A549 (cell line): ENCODE results near the gene RPS27A. TPM values are rescaled to one million over a fixed set of nuclear protein-coding genes. Genes with fewer than 3 reads are reported as not detected.

Experiments
- ATAC-seq, 2 experiments: fragments of 200-7000 bp in 1 of 2; fragments of >200 bp in 1 of 2; cut with Nextera tagmentation in 1 of 2; cut with Tn5 transposase in 1 of 2; 3 replicates each; pipeline versions ENCODE4 v1.8.0 to v1.9.1; 2018 to 2020; ENCODE audit warnings: mild to moderate bottlenecking in 1 of 2, moderate library complexity in 1 of 2
- CTCF ChIA-PET: fragments of 300-600 bp; sonication (Branson Sonifier 250); formaldehyde crosslinking; extraction: SDS; loops from one replicate; lab custom pipeline; 2021; ENCODE audit warnings: antibody characterized with exemption, inconsistent platforms; lab: Yijun Ruan, JAX
- POLR2A ChIA-PET: fragments of 350-600 bp; formaldehyde crosslinking; extraction: SDS; loops from one replicate; lab custom pipeline; 2021; ENCODE audit warnings: antibody characterized with exemption, inconsistent platforms; lab: Yijun Ruan, JAX
- DNase-seq, 2 experiments: peaks; one replicate each; pipeline versions ENCODE4 v3.0.0 to v3.0.0-alpha.2; 2011 to 2016; ENCODE audit warnings: low read depth in 1 of 2, low spot score in 1 of 2
- FAIRE-seq: peaks from 2 replicates; lab custom pipeline; 2011; peaks lifted over from hg19 to GRCh38; lab: Jason Lieb, UNC
- H3K27ac ChIP-seq, 2 experiments: fragments of >200 bp; sonication (Bioruptor Twin); formaldehyde crosslinking; 3 replicates each; pipeline ENCODE4 v1.5.1; 2016 to 2017
- H3K4me1 ChIP-seq: fragments of >200 bp; sonication (Bioruptor Twin); formaldehyde crosslinking; 3 replicates; pipeline ENCODE4 v1.6.1; 2016
- H3K4me2 ChIP-seq: fragments of >200 bp; sonication (Bioruptor Twin); formaldehyde crosslinking; 3 replicates; pipeline ENCODE4 v1.6.1; 2016
- H3K4me3 ChIP-seq: fragments of >200 bp; sonication (Bioruptor Twin); formaldehyde crosslinking; 3 replicates; pipeline ENCODE4 v1.5.1; 2016
- H3K9me3 ChIP-seq: fragments of >200 bp; sonication (Bioruptor Twin); formaldehyde crosslinking; 3 replicates; pipeline ENCODE4 v1.6.1; 2016
- CHD2 ChIP-seq: fragments of 150-350 bp; IDR thresholded peaks from 2 replicates; pipeline ENCODE4 v1.6.1; 2014; ENCODE audit warnings: low read length; ENCODE audit not compliant: partially characterized antibody
- FOSB ChIP-seq: fragments of 250-450 bp; sonication (Bioruptor Pico); IDR thresholded peaks from 2 replicates; pipeline ENCODE4 v1.5.0; 2020; ENCODE audit warnings: mild to moderate bottlenecking, moderate library complexity
- FOSL2 ChIP-seq, 2 experiments: fragments of 450-650 bp in 1 of 2; fragments of >200 bp in 1 of 2; sonication (Bioruptor Twin) in 1 of 2; formaldehyde crosslinking; IDR thresholded peaks; 2 replicates each; pipeline versions ENCODE4 v1.5.0 to v1.6.1; 2016 to 2020; ENCODE audit warnings: mild to moderate bottlenecking in 1 of 2, moderate library complexity in 1 of 2
- GATA3 ChIP-seq: IDR thresholded peaks from 2 replicates; pipeline ENCODE4 v1.6.1; 2012; ENCODE audit warnings: borderline replicate concordance
- HDAC2 ChIP-seq: fragments of 200-600 bp; sonication (generic); IDR thresholded peaks from 2 replicates; pipeline ENCODE4 v1.6.1; 2016
- HOXA7 ChIP-seq: fragments of 250-450 bp; sonication (Bioruptor Pico); IDR thresholded peaks from 2 replicates; pipeline ENCODE4 v1.5.0; 2020; ENCODE audit warnings: mild to moderate bottlenecking, moderate library complexity
- KDM5A ChIP-seq: fragments of 200-600 bp; sonication (generic); IDR thresholded peaks from 2 replicates; pipeline ENCODE4 v1.6.1; 2016; ENCODE audit warnings: antibody characterized with exemption, mild to moderate bottlenecking
- MYC ChIP-seq: IDR thresholded peaks from 2 replicates; pipeline ENCODE4 v1.6.1; 2012; ENCODE audit warnings: mild to moderate bottlenecking, inconsistent platforms, low read length, improper control_type of control experiment, borderline replicate concordance
- NFE2L2 ChIP-seq: fragments of 150-350 bp; conservative IDR thresholded peaks from 2 replicates; pipeline ENCODE4 v1.6.1; 2014; ENCODE audit warnings: low read length
- PBX3 ChIP-seq: IDR thresholded peaks from 2 replicates; pipeline ENCODE4 v1.6.1; 2012
- PHF8 ChIP-seq: fragments of 200-600 bp; sonication (generic); IDR thresholded peaks from 2 replicates; pipeline ENCODE4 v1.6.1; 2016; ENCODE audit warnings: low read depth, mild to moderate bottlenecking, antibody characterized with exemption, moderate library complexity, borderline replicate concordance
- POLR2AphosphoS2 ChIP-seq: conservative IDR thresholded peaks from 2 replicates; pipeline ENCODE4 v1.6.1; 2012; ENCODE audit warnings: low read length, improper control_type of control experiment, inconsistent platforms
- RAD21 ChIP-seq, 2 experiments: fragments of >200 bp in 1 of 2; sonication (Bioruptor Twin) in 1 of 2; formaldehyde crosslinking in 1 of 2; IDR thresholded peaks in 1 of 2; conservative IDR thresholded peaks in 1 of 2; 2 replicates in 1 of 2; 3 replicates in 1 of 2; pipeline ENCODE4 v1.6.1; 2012 to 2018; ENCODE audit warnings: inconsistent platforms in 1 of 2
- RARB ChIP-seq: fragments of 250-450 bp; sonication (Bioruptor Pico); IDR thresholded peaks from 2 replicates; pipeline ENCODE4 v1.8.0; 2021; ENCODE audit warnings: mild to moderate bottlenecking, moderate library complexity
- RCOR1 ChIP-seq: fragments of 150-350 bp; IDR thresholded peaks from 2 replicates; pipeline ENCODE4 v1.6.1; 2014; ENCODE audit warnings: antibody characterized with exemption, low read length, low read depth
- SREBF2 ChIP-seq: fragments of 450-650 bp; IDR thresholded peaks from 2 replicates; pipeline ENCODE4 v1.6.1; 2014; ENCODE audit warnings: mild to moderate bottlenecking, moderate library complexity
- TFCP2L1 ChIP-seq: fragments of 250-450 bp; sonication (Bioruptor Pico); IDR thresholded peaks from 2 replicates; pipeline ENCODE4 v1.5.0; 2021; ENCODE audit warnings: mild to moderate bottlenecking
- TP53 ChIP-seq: fragments of 250-450 bp; sonication (Bioruptor Pico); IDR thresholded peaks from 2 replicates; pipeline ENCODE4 v1.5.0; 2021; ENCODE audit warnings: mild to moderate bottlenecking, moderate library complexity
- USF2 ChIP-seq: fragments of 450-650 bp; IDR thresholded peaks from 2 replicates; pipeline ENCODE4 v1.6.1; 2014; ENCODE audit warnings: antibody characterized with exemption
- WGBS: methylation state at CpG from one replicate; pipeline ENCODE4 v1.1.6; 2017; ENCODE audit errors: missing lambda C conversion rate; 5-methylcytosine and 5-hydroxymethylcytosine counted together
- polyA plus RNA-seq, 4 experiments: library from polyadenylated mRNA; depleted of rRNA in 3 of 4; stranded (reverse); fragments of >200 nt; fragmentation: RNase III in 1 of 4; extraction: RNeasy Plus Mini Kit Qiagen cat#74134 plus additional on column Dnase treatment in 1 of 4; gene quantifications; 2 replicates in 3 of 4; 3 replicates in 1 of 4; pipeline ENCODE4 v1.2.3, GENCODE V29; 2011 to 2017
- TF ChIP-seq, protein P1 (sequence below): fragments of 150-350 bp; IDR thresholded peaks from 2 replicates; pipeline ENCODE4 v1.6.1; 2014; ENCODE audit warnings: low read depth, mild to moderate bottlenecking, low read length
- TF ChIP-seq, protein P2 (sequence below): fragments of >200 bp; sonication (Bioruptor Twin); formaldehyde crosslinking; IDR thresholded peaks from 2 replicates; pipeline ENCODE4 v1.6.1; 2016
- TF ChIP-seq, protein P3 (sequence below): fragments of 250-450 bp; sonication (Bioruptor Pico); IDR thresholded peaks from 2 replicates; pipeline ENCODE4 v1.5.0; 2021; ENCODE audit warnings: mild to moderate bottlenecking, moderate library complexity, borderline replicate concordance

Gene RPS27A
- polyA plus RNA-seq, 2 of the 4 experiments (the other 2 are of a cell fraction), result 2,882 to 3,746 TPM

DNA sequence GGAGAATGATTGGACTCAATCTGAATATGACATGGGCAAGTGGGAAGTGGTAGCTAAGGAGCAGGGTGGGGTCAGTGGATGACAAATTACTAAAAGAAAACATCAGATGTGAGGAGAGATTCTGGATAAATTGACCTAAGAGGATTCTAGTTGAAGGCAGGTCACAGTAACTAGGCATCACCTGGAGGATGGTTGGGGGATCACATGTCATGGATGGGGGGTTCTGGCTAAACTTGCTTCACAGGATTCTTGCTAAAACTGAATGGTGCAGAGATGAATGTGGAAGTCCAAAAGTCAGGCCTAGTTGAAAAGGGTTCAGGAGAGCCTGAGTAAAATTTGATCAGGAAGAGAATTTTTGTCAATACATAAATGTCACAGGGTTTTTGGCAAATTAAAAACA, 18.7 kb upstream of the RPS27A start:
- no peak overlapping the region for H3K27ac ChIP-seq
- ATAC-seq, result no peak
- CTCF ChIA-PET, result interaction anchor here (1.1 kb wide), 1 partner anchor 46 kb away, joined by 3 read pairs; no protein-coding TSS in a partner anchor
- no peak for FAIRE-seq
- DNase-seq, result no peak
- TF ChIP-seq HOXA7 (CRISPR knock-in tag) (no peak), RAD21 (conservative IDR thresholded peaks at IDR 0.05 in 1 of 2, IDR thresholded peaks at IDR 0.05 in 1 of 2) (no peak), SREBF2 (no peak), FOSL2 (IDR thresholded peaks at IDR 0.05) (no peak), FOSL2 (CRISPR knock-in tag; IDR thresholded peaks at IDR 0.05) (no peak), MYC (no peak), TP53 (CRISPR knock-in tag) (no peak), TFCP2L1 (CRISPR knock-in tag) (no peak), GATA3 (no peak), FOSB (CRISPR knock-in tag) (no peak), RCOR1 (no peak), CHD2 (no peak), HDAC2 (no peak), PBX3 (no peak), USF2 (no peak), PHF8 (no peak), RARB (CRISPR knock-in tag) (no peak), KDM5A (no peak)
- TF ChIP-seq, protein P1, sequence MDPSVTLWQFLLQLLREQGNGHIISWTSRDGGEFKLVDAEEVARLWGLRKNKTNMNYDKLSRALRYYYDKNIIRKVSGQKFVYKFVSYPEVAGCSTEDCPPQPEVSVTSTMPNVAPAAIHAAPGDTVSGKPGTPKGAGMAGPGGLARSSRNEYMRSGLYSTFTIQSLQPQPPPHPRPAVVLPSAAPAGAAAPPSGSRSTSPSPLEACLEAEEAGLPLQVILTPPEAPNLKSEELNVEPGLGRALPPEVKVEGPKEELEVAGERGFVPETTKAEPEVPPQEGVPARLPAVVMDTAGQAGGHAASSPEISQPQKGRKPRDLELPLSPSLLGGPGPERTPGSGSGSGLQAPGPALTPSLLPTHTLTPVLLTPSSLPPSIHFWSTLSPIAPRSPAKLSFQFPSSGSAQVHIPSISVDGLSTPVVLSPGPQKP, result no peak
- TF ChIP-seq, protein P2, sequence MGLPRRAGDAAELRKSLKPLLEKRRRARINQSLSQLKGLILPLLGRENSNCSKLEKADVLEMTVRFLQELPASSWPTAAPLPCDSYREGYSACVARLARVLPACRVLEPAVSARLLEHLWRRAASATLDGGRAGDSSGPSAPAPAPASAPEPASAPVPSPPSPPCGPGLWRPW, result no peak
- TF ChIP-seq, protein P3, sequence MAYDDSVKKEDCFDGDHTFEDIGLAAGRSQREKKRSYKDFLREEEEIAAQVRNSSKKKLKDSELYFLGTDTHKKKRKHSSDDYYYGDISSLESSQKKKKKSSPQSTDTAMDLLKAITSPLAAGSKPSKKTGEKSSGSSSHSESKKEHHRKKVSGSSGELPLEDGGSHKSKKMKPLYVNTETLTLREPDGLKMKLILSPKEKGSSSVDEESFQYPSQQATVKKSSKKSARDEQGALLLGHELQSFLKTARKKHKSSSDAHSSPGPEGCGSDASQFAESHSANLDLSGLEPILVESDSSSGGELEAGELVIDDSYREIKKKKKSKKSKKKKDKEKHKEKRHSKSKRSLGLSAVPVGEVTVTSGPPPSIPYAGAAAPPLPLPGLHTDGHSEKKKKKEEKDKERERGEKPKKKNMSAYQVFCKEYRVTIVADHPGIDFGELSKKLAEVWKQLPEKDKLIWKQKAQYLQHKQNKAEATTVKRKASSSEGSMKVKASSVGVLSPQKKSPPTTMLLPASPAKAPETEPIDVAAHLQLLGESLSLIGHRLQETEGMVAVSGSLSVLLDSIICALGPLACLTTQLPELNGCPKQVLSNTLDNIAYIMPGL, result no peak
- H3K4me1 ChIP-seq, result no peaks in the 10 kb centered on the region
- no peak overlapping the region for H3K4me2 ChIP-seq
- H3K9me3 ChIP-seq, result no peaks in the 10 kb centered on the region
- POLR2A ChIA-PET, result no interaction called here
- no peak overlapping the region for H3K4me3 ChIP-seq

GRCh38 chr2:55223958-55224760, 8.3 kb upstream of the RPS27A start:
- H3K27ac ChIP-seq, result peak overlapping the region; percentile 86 to 97; a peak in 4 of 6 replicates
- H3K4me2 ChIP-seq, result peak overlapping the region; percentile 71
- H3K4me1 ChIP-seq, result peaks cover 6% of the 10 kb centered on the region; the same call in 2 of the 3 replicates
- DNase-seq (no peak), FAIRE-seq (no peak), ATAC-seq (peak; percentile 42 to 45; a peak in 5 of 6 replicates)
- 0 out of 2 replicates have a peak, but pooled peaks have one; percentile 16 for TF ChIP-seq TP53 (CRISPR knock-in tag)
- TF ChIP-seq, protein P2, result no peak
- TF ChIP-seq RAD21 (conservative IDR thresholded peaks at IDR 0.05 in 1 of 2, IDR thresholded peaks at IDR 0.05 in 1 of 2), result no peak
- no peak for TF ChIP-seq POLR2AphosphoS2
- no peak for TF ChIP-seq NFE2L2
- WGBS, result 94% methylated on average over 24 of the region's 25 CpGs
- CTCF ChIA-PET, result interaction anchor here (0.6 to 2.4 kb wide), 10 partner anchors 15 to 657 kb away, joined by 3 to 10 read pairs (median 4); no protein-coding TSS in a partner anchor
- peak overlapping the region; percentile 49 for H3K4me3 ChIP-seq
- POLR2A ChIA-PET, result interaction anchor here (0.7 to 2.9 kb wide), 6 partner anchors 9 to 196 kb away, joined by 3 to 31 read pairs (median 5); partner anchors contain the start of genes CLHC1, RPS27A and RTN4
- H3K9me3 ChIP-seq, result no peaks in the 10 kb centered on the region
